Stimulated activated CD8-positive, alpha-beta memory T cell treated with anti-CD3 and anti-CD28 coated beads, Interleukin-15, amount 100 ng/mL, for 4 hours (primary cell): ENCODE measurements around the gene OXNAD1.

Experiments used
- DNase-seq, 2 donors: peaks; one replicate each; pipeline ENCODE4 v3.0.0-alpha.2; 2020; ENCODE audit warnings: low read depth in 2 of 2

The OXNAD1 gene

GRCh38 chr3:16264708-16265454 lies at the start of gene OXNAD1, which contains the start of gene DPH3:
Gene OXNAD1, plus strand, starts transcription at chr3:16265212. Its CDS starts 5,741 bp downstream, at chr3:16270953.
Gene DPH3, minus strand, starts transcription at chr3:16264943. Its CDS starts 67 bp downstream, at chr3:16264876.
- peak; percentile 98 to 99 for DNase-seq

GRCh38 chr3:16216373-16216935 lies 48.6 kb upstream of the OXNAD1 start:
- DNase-seq = no peak

- DNase-seq = no peak
Observed at GRCh38 chr3:16219777-16220176, 45.2 kb upstream of the OXNAD1 start.

- DNase-seq = no peak
Observed at GRCh38 chr3:16221990-16222389, 43.0 kb upstream of the OXNAD1 start.

- DNase-seq = no peak
Observed at GRCh38 chr3:16222547-16222946, 42.5 kb upstream of the OXNAD1 start.

GRCh38 chr3:16224325-16224724 lies 40.7 kb upstream of the OXNAD1 start:
- DNase-seq = no peak

- no peak for DNase-seq
Observed at GRCh38 chr3:16227566-16227965, 37.4 kb upstream of the OXNAD1 start.

GRCh38 chr3:16229681-16230080 lies 35.3 kb upstream of the OXNAD1 start:
- no peak for DNase-seq

- DNase-seq = no peak
Observed at GRCh38 chr3:16231983-16232382, 33.0 kb upstream of the OXNAD1 start.

GRCh38 chr3:16233806-16234205 lies 31.2 kb upstream of the OXNAD1 start:
- DNase-seq = no peak

GRCh38 chr3:16234281-16234680 lies 30.7 kb upstream of the OXNAD1 start:
- no peak for DNase-seq

GRCh38 chr3:16236030-16236639 lies 28.9 kb upstream of the OXNAD1 start:
- no peak for DNase-seq

GRCh38 chr3:16236856-16237393 lies 28.1 kb upstream of the OXNAD1 start:
- no peak for DNase-seq

- no peak for DNase-seq
Observed at GRCh38 chr3:16239086-16239770, 25.8 kb upstream of the OXNAD1 start.

GRCh38 chr3:16239780-16240179 lies 25.2 kb upstream of the OXNAD1 start:
- no peak for DNase-seq

- DNase-seq = no peak
Observed at GRCh38 chr3:16240229-16241023, 24.6 kb upstream of the OXNAD1 start.

GRCh38 chr3:16241225-16241624 lies 23.8 kb upstream of the OXNAD1 start:
- no peak for DNase-seq

GRCh38 chr3:16242177-16242576 lies 22.8 kb upstream of the OXNAD1 start:
- no peak for DNase-seq

GRCh38 chr3:16243706-16244490 lies 21.1 kb upstream of the OXNAD1 start:
- DNase-seq = no peak

- no peak for DNase-seq
Observed at GRCh38 chr3:16245609-16246008, 19.4 kb upstream of the OXNAD1 start.
